Common myeloid progenitor, CD34-positive (primary cell): ENCODE measurements around the gene RLN3.

Experiments used
- CTCF ChIA-PET: fragments of 350-600 bp; sonication (Branson Sonifier 250); formaldehyde crosslinking; loops from one replicate; lab custom pipeline; 2021; ENCODE audit warnings: antibody characterized with exemption; lab: Charles Lee
- POLR2A ChIA-PET: fragments of 350-600 bp; sonication (Branson Sonifier 250); formaldehyde crosslinking; loops from one replicate; lab custom pipeline; 2021; ENCODE audit warnings: antibody characterized with exemption; lab: Charles Lee
- DNase-seq, 3 donors: peaks; one replicate each; pipeline versions ENCODE4 v3.0.0 to v3.0.0-alpha.2; 2013
- H3K27ac ChIP-seq, 2 experiments: 1 replicate in 1 of 2; 2 replicates in 1 of 2; pipeline ENCODE4 v1.7.0; 2013; ENCODE audit warnings: inconsistent platforms in 2 of 2, low read length in 2 of 2, mild to moderate bottlenecking in 2 of 2, low read depth in 1 of 2, moderate library complexity in 1 of 2; ENCODE audit not compliant: severe bottlenecking in 2 of 2, insufficient read depth in 1 of 2, poor library complexity in 1 of 2
- H3K27me3 ChIP-seq, 5 experiments: replicated peaks in 2 of 5; 1 replicate in 3 of 5; 2 replicates in 2 of 5; pipeline versions ENCODE4 v1.6.1 to v1.7.0; 2013; ENCODE audit warnings: low read length in 4 of 5, mild to moderate bottlenecking in 2 of 5, moderate library complexity in 2 of 5, inconsistent platforms in 1 of 5; ENCODE audit not compliant: insufficient read depth in 5 of 5, control insufficient read depth in 4 of 5
- H3K36me3 ChIP-seq, 4 experiments: 1 replicate in 2 of 4; 2 replicates in 2 of 4; pipeline versions ENCODE4 v1.6.1 to v1.7.0; 2013; ENCODE audit warnings: low read length in 3 of 4, control low read depth in 1 of 4, mild to moderate bottlenecking in 1 of 4; ENCODE audit not compliant: control insufficient read depth in 4 of 4, insufficient read depth in 4 of 4
- H3K4me1 ChIP-seq, 4 experiments: 1 replicate in 3 of 4; 2 replicates in 1 of 4; pipeline versions ENCODE4 v1.6.1 to v1.7.1; 2013; ENCODE audit warnings: low read length in 3 of 4, mild to moderate bottlenecking in 3 of 4, control low read depth in 1 of 4, inconsistent platforms in 1 of 4, moderate library complexity in 1 of 4; ENCODE audit not compliant: control insufficient read depth in 4 of 4, insufficient read depth in 4 of 4; ENCODE audit errors: control extremely low read depth in 1 of 4
- H3K4me3 ChIP-seq, 7 experiments: 1 replicate in 4 of 7; 2 replicates in 3 of 7; pipeline versions ENCODE4 v1.5.1 to v1.7.0; 2013; ENCODE audit warnings: mild to moderate bottlenecking in 7 of 7, low read length in 6 of 7, moderate library complexity in 6 of 7, inconsistent platforms in 2 of 7, low read depth in 2 of 7, control low read depth in 1 of 7; ENCODE audit not compliant: insufficient read depth in 4 of 7, control insufficient read depth in 1 of 7; ENCODE audit errors: extremely low read depth in 1 of 7
- H3K9me3 ChIP-seq, 5 experiments: 1 replicate in 4 of 5; 2 replicates in 1 of 5; pipeline versions ENCODE4 v1.6.1 to v1.7.1; 2013; ENCODE audit warnings: low read length in 4 of 5, mild to moderate bottlenecking in 2 of 5, inconsistent platforms in 1 of 5, low read depth in 1 of 5, moderate library complexity in 1 of 5; ENCODE audit not compliant: control insufficient read depth in 4 of 5, insufficient read depth in 2 of 5; ENCODE audit errors: control extremely low read depth in 1 of 5
- WGBS: methylation state at CpG from one replicate; pipeline ENCODE4 v1.1.5; 2013; ENCODE audit not compliant: insufficient coverage; 5-methylcytosine and 5-hydroxymethylcytosine counted together

Gene RLN3

GRCh38 chr19:14005349-14006084 is 22.4 kb upstream of the RLN3 start:
- H3K4me1 ChIP-seq: peaks cover 15 to 54% (median 51%) of the 10 kb centered on the region in 4 experiments
- DNase-seq: peak; percentile 89 to 95 (median 94)
- ChIA-PET CTCF (interaction anchor here (0.7 to 5.8 kb wide), 11 partner anchors 12 to 126 kb away, joined by 3 to 39 read pairs (median 3); partner anchors contain the start of gene IL27RA), POLR2A (interaction anchor here (0.7 to 5.9 kb wide), 10 partner anchors 16 to 208 kb away, joined by 3 to 29 read pairs (median 5); partner anchors contain the start of gene IL27RA)
- peak overlapping the region; percentile 99 for H3K27ac ChIP-seq
- H3K27me3 ChIP-seq: no peaks in the 10 kb centered on the region
- no peaks in the 10 kb centered on the region for H3K36me3 ChIP-seq
- no peaks in the 10 kb centered on the region for H3K9me3 ChIP-seq
- WGBS: 3% methylated on average over 26 of the region's 50 CpGs
- peak overlapping the region; percentile 1 to 89 (median 61) for H3K4me3 ChIP-seq

- DNase-seq: peak; percentile 100
- peak within 1 kb of the TSS; percentile 68 to 89 (median 79) for H3K4me3 ChIP-seq
- 0% methylated on average over 37 of the region's 58 CpGs for WGBS
These were observed 21.7 kb upstream of the RLN3 start, which contains the start of gene RFX1 for GRCh38 chr19:14006085-14006765. Gene RFX1, minus strand, starts transcription at chr19:14006320. Its CDS starts 12,477 bp downstream, at chr19:13993843.

GRCh38 chr19:14006766-14007562 is 21.0 kb upstream of the RLN3 start:
- H3K27ac ChIP-seq: peak overlapping the region; percentile 99
- CTCF ChIA-PET: interaction anchor here (0.9 to 5.8 kb wide), 10 partner anchors 10 to 52 kb away, joined by 3 to 39 read pairs (median 4); partner anchors contain the start of genes IL27RA and RLN3

More at GRCh38 chr19:14006085-14006765, 21.7 kb upstream of the RLN3 start, which contains the start of gene RFX1:
- Histone ChIP-seq H3K36me3 (no peaks in the 10 kb centered on the region), H3K9me3 (no peaks in the 10 kb centered on the region), H3K27me3 (no peaks in the 10 kb centered on the region), H3K4me1 (peaks cover 15 to 49% (median 45%) of the 10 kb centered on the region in 4 experiments), H3K27ac (peak within 1 kb of the TSS; percentile 99)
- POLR2A ChIA-PET: interaction anchor here (0.9 to 5.9 kb wide), 8 partner anchors 16 to 167 kb away, joined by 3 to 29 read pairs (median 5); partner anchors contain the start of gene IL27RA
- CTCF ChIA-PET: interaction anchor here (0.9 to 5.8 kb wide), 8 partner anchors 9 to 53 kb away, joined by 3 to 39 read pairs (median 4); partner anchors contain the start of genes IL27RA and RLN3

GRCh38 chr19:14012378-14012915 is 15.5 kb upstream of the RLN3 start:
- Histone ChIP-seq H3K4me3 (no peak overlapping the region), H3K9me3 (no peaks in the 10 kb centered on the region), H3K36me3 (no peaks in the 10 kb centered on the region), H3K27ac (no peak overlapping the region), H3K4me1 (peaks cover 0 to 13% (median 4%) of the 10 kb centered on the region in 4 experiments), H3K27me3 (no peaks in the 10 kb centered on the region)
- CTCF ChIA-PET: no interaction called here
- no peak for DNase-seq
- no CpG with 5 or more reads among the region's 2 CpGs for WGBS
- POLR2A ChIA-PET: no interaction called here

More at GRCh38 chr19:14006766-14007562, 21.0 kb upstream of the RLN3 start:
- peak overlapping the region; percentile 68 to 89 (median 79) for H3K4me3 ChIP-seq
- peak in 1 of 3 donors; percentile 89 for DNase-seq
- no peaks in the 10 kb centered on the region for H3K9me3 ChIP-seq
- POLR2A ChIA-PET: interaction anchor here (0.9 to 5.9 kb wide), 8 partner anchors 15 to 168 kb away, joined by 3 to 29 read pairs (median 5); partner anchors contain the start of gene IL27RA
- peaks cover 15 to 42% (median 39%) of the 10 kb centered on the region in 4 experiments for H3K4me1 ChIP-seq
- under 1% methylated on average over 46 of the region's 56 CpGs for WGBS
- no peaks in the 10 kb centered on the region for H3K36me3 ChIP-seq
- no peaks in the 10 kb centered on the region for H3K27me3 ChIP-seq

DNA sequence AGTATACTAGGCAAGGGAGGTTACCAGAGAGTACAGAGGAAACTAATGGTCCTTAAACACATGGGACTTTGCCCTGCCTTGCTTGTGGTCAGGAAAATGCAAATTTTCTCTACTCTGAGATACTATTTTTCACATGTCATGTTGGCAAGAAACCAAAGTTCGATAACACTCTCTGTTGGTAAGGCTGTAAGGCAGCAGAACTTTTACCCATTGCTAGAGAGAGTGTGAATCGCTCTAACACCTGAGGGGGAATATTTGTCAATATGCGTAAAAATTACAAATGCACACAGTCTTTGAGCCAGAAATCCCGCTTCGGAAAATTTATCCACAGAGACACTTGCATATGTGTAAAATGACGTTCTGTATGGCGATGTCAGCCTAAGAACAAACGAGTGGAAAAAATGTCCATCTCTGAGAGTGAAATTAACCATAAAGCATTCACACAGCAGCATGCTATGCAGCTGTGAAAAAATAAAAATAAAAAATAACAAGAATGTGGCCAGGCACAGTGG is 12.4 kb upstream of the RLN3 start:
- H3K27ac ChIP-seq: no peak overlapping the region
- no peaks in the 10 kb centered on the region for H3K9me3 ChIP-seq
- POLR2A ChIA-PET: no interaction called here
- DNase-seq: peak; percentile 36 to 64 (median 51)
- H3K36me3 ChIP-seq: no peaks in the 10 kb centered on the region
- no peaks in the 10 kb centered on the region for H3K27me3 ChIP-seq
- no peak overlapping the region for H3K4me3 ChIP-seq
- peaks cover 0 to 17% (median 3%) of the 10 kb centered on the region in 4 experiments for H3K4me1 ChIP-seq
- CTCF ChIA-PET: no interaction called here
- WGBS: 83% methylated on average over 4 of the region's 8 CpGs

DNA sequence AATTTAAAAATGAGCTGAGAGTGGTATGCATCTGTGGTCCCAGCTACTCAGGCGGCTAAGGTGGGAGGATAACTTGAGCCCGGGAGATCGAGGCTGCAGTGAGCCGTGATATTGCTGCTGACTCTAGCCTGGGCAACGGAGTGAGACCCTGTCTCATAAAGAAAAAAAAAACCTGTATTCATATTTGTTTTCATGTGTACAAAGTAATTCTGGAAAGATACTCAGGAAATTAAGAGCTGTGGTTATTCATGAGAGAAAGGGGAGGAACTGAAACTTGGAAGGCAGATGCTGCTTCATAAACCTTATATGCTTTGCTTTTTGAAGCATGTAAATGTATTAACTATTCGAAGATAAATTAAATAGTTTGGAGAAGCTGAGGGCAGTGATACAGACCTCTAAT is 8.8 kb upstream of the RLN3 start:
- WGBS: no CpG with 5 or more reads among the region's 6 CpGs
- Histone ChIP-seq H3K4me3 (no peak overlapping the region), H3K4me1 (peaks cover 0 to 29% (median 14%) of the 10 kb centered on the region in 4 experiments), H3K36me3 (no peaks in the 10 kb centered on the region), H3K9me3 (no peaks in the 10 kb centered on the region), H3K27ac (no peak overlapping the region), H3K27me3 (no peaks in the 10 kb centered on the region)
- ChIA-PET CTCF (interaction anchor here (0.6 to 1.3 kb wide), 6 partner anchors 12 to 80 kb away, joined by 3 to 5 read pairs (median 3); no protein-coding TSS in a partner anchor), POLR2A (interaction anchor here (0.6 kb wide), 1 partner anchor 62 kb away, joined by 3 read pairs; no protein-coding TSS in a partner anchor)
- DNase-seq: no peak
